Neural crest cell (in vitro differentiated cells): ENCODE measurements around the gene FLOT1. TPM values are rescaled to one million over a fixed set of nuclear protein-coding genes. Genes with fewer than 3 reads are reported as not detected.
A peak's percentile ranks its signal among the peaks of the same experiment; 100 is the strongest.
"Not testable (repeated sequence)": the region's sequence is repeated elsewhere in the genome, so short reads cannot be mapped to it uniquely, and the experiment has no call there.

Experiments used
- DNase-seq: peaks from one replicate; pipeline ENCODE4 v3.0.0; 2021; ENCODE audit warnings: low read depth, mixed read lengths, low spot score
- H3K27ac Mint-ChIP-seq: one replicate; pipeline ENCODE4 v1.8.0; 2021; ENCODE audit warnings: mild to moderate bottlenecking, mixed read lengths; ENCODE audit not compliant: unreplicated experiment
- H3K27me3 Mint-ChIP-seq: 2 replicates; pipeline ENCODE4 v1.8.0; 2021; ENCODE audit warnings: low read depth, mild to moderate bottlenecking, mixed read lengths
- H3K36me3 Mint-ChIP-seq: 2 replicates; pipeline ENCODE4 v1.8.0; 2021; ENCODE audit warnings: low read depth, mild to moderate bottlenecking, mixed read lengths
- H3K4me1 Mint-ChIP-seq: 2 replicates; pipeline ENCODE4 v1.8.0; 2021; ENCODE audit warnings: mixed read lengths
- H3K4me3 Mint-ChIP-seq: one replicate; pipeline ENCODE4 v1.8.0; 2021; ENCODE audit warnings: mild to moderate bottlenecking, mixed read lengths
- H3K9me3 Mint-ChIP-seq: 2 replicates; pipeline ENCODE4 v1.8.0; 2021; ENCODE audit warnings: mixed read lengths
- total RNA-seq: library from RNA; stranded (reverse); gene quantifications from 2 replicates; pipeline ENCODE4 v1.2.1, GENCODE V29; 2021
- TF ChIP-seq, protein P1 (sequence below): fragments of 200-600 bp; sonication (generic); conservative IDR thresholded peaks from 2 replicates; pipeline ENCODE4 v1.5.0; 2021; ENCODE audit warnings: antibody characterized with exemption, mild to moderate bottlenecking

FLOT1 gene
- total RNA-seq, 1 donor from 2014 or later = 100 TPM

DNA sequence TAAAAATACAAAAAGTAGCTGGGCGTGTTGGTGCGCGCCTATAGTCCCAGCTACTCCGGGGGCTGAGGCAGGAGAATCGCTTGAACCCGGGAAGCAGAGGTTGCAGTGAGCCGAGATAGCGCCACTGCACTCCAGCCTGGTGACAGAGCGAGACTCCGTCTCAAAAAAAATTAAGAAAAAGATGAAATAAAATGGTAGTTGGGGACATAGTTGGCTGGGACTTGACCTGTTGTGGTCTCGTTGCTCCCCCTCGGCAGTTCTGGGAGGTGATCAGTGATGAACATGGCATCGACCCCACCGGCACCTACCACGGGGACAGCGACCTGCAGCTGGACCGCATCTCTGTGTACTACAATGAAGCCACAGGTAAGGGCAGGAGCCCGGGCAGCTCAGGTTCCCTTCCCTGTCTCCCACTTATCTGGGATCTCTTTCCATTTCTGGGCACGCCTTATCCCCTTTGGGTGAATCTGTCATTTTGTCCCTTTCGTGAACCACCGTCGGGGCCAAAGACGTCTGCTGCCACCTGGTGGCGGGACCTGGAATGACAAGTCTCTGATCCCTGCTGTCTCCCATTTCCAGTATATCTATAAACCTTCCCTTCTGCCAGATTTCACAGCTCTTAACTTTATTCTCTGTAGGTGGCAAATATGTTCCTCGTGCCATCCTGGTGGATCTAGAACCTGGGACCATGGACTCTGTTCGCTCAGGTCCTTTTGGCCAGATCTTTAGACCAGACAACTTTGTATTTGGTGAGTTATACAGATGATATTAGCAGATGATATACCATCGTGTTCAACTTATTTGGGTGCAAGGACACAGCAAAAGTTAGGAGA is 20.0 kb downstream of the FLOT1 start:
- Mint-ChIP-seq H3K4me3 (peak overlapping the region; percentile 99), H3K4me1 (peaks cover 60% of the 10 kb centered on the region), H3K9me3 (peaks cover 4% of the 10 kb centered on the region), H3K27ac (peak overlapping the region; percentile 92), H3K27me3 (peaks cover 61% of the 10 kb centered on the region), H3K36me3 (peaks cover 57% of the 10 kb centered on the region)
- DNase-seq = peak; percentile 85
- TF ChIP-seq, protein P1, sequence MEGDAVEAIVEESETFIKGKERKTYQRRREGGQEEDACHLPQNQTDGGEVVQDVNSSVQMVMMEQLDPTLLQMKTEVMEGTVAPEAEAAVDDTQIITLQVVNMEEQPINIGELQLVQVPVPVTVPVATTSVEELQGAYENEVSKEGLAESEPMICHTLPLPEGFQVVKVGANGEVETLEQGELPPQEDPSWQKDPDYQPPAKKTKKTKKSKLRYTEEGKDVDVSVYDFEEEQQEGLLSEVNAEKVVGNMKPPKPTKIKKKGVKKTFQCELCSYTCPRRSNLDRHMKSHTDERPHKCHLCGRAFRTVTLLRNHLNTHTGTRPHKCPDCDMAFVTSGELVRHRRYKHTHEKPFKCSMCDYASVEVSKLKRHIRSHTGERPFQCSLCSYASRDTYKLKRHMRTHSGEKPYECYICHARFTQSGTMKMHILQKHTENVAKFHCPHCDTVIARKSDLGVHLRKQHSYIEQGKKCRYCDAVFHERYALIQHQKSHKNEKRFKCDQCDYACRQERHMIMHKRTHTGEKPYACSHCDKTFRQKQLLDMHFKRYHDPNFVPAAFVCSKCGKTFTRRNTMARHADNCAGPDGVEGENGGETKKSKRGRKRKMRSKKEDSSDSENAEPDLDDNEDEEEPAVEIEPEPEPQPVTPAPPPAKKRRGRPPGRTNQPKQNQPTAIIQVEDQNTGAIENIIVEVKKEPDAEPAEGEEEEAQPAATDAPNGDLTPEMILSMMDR = peak; percentile 98

DNA sequence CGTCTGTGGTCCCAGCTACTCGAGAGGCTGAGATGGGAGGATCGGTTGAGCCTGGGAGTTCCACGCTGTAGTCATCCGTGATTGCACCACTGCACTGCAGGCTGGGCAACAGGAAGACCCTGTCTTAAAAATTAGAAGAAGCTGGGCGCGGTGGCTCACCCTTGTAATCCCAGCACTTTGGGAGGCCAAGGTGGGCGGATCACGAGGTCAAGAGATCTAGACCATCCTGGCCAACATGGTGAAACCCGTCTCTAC is 20.5 kb downstream of the FLOT1 start:
- H3K4me3 Mint-ChIP-seq = peak overlapping the region; percentile 99
- peak overlapping the region; percentile 92 for H3K27ac Mint-ChIP-seq
- not testable (repeated sequence) for H3K9me3 Mint-ChIP-seq, DNase-seq
- peaks cover 64% of the 10 kb centered on the region for H3K4me1 Mint-ChIP-seq
- H3K27me3 Mint-ChIP-seq = peaks cover 61% of the 10 kb centered on the region
- peaks cover 61% of the 10 kb centered on the region for H3K36me3 Mint-ChIP-seq

DNA sequence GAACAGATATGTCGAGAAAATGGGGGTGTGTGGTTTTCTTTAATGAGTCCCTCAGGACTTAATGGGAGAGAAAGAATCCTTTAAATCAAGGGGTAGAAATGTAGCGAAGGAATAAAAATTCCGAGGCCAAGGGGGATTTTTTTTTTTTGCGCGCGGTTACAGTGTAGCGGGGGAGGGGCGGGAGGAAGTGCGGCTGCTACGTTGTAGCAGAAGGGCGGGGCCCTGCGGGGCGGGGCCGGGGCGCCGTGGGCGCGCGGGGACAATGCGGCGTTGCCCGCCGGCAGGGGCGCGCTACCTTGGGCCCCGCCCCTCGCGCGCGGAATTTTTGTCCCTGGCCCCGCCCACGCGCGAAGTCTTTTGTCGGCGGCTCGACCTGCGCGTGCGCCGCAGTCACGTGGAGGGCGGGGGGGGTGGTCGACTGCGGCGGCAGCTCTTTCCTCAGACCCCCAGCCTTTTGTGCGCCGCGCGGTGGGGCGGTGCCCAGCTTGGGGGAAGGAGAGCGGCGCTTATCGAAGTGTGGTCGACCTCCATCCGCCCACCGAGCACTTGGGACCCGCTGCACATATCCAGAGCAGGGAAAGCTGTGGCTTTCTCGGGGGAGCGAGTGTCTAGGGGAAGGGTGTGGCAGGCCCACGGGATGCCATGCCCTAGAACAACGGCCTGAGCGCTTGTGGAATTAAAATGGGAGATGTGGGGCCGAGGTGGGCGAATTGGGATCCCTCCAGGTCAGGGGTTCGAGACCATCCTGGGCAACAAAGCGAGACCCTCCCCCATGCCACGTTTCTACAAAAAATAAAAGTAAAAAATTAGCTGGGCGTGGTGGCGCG is 21.1 kb downstream of the FLOT1 start:
- Mint-ChIP-seq H3K27ac (peak overlapping the region; percentile 100), H3K4me1 (peaks cover 66% of the 10 kb centered on the region), H3K27me3 (peaks cover 57% of the 10 kb centered on the region), H3K9me3 (peaks cover 7% of the 10 kb centered on the region), H3K4me3 (peak overlapping the region; percentile 99), H3K36me3 (peaks cover 59% of the 10 kb centered on the region)
- peak; percentile 91 for DNase-seq
- TF ChIP-seq, protein P1 = peak; percentile 55

DNA sequence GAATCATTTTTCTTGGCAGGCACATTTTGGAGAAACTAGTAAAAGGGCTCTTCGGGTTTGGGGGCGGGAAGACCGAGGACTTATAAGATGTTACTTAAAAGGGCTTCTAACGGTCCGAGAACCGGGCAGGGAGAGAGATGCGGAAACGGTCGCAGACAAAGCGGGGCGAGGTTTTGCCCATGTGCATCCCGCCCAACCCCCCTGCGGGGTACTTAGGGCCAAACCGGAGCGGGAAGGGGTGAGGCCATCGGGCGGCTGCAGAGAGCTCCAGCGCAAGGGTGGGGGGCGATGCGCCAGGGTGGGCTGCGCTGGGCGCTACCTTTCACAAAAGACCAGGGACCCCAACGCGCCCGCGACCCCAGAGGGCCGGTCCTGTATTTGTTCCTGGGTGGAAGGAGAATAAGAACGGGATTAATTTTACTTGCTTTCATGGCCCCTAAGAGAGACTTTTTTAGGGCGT is 21.7 kb downstream of the FLOT1 start:
- Mint-ChIP-seq H3K27ac (peak overlapping the region; percentile 100), H3K4me1 (peaks cover 72% of the 10 kb centered on the region), H3K36me3 (peaks cover 60% of the 10 kb centered on the region), H3K4me3 (peak overlapping the region; percentile 99), H3K27me3 (peaks cover 54% of the 10 kb centered on the region), H3K9me3 (peaks cover 7% of the 10 kb centered on the region)
- TF ChIP-seq, protein P1 = no peak
- DNase-seq = peak; percentile 53

DNA sequence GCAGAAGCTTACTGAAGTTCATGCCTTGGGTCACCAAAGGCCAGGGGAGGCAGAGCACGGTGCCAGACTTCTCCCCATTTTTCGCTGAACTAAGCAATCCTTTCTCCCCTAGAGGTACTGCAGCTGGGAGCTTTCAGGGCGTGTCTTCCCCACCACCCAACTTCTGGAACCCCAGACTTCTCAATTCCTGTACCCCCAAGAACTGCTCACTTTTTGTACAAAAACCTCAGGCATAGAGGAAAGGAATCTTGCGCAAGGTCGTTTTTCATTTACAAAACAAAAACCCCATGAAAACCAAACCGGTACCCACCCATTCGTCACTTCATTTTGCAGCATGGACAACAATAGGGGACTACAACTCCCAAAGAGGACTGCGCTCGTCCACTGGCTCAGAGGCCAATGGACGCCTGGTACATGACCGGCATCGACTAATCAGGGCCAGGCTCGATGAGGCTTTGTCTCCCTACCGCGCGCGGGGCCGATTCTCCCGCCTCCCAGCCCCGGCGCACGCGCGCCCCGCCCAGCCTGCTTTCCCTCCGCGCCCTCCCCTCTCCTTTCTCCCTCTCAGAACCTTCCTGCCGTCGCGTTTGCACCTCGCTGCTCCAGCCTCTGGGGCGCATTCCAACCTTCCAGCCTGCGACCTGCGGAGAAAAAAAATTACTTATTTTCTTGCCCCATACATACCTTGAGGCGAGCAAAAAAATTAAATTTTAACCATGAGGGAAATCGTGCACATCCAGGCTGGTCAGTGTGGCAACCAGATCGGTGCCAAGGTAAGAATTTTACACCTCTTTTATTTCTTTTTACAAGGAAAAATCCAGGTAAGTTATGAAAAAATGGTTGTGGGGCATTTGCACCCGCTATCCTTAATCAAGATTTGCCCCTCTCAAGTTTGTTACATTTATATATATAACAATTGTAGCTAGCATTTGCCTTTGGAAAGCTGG is 22.4 kb downstream of the FLOT1 start, which contains the start of gene TUBB:
TSS of gene TUBB (plus strand) at position 562 of the 947 bp plus-strand sequence. CDS start at position 717, 155 bp downstream.
- Mint-ChIP-seq H3K9me3 (peaks cover 7% of the 10 kb centered on the region), H3K4me1 (peaks cover 71% of the 10 kb centered on the region), H3K36me3 (peaks cover 56% of the 10 kb centered on the region), H3K27ac (peak within 1 kb of the TSS; percentile 100), H3K27me3 (peaks cover 49% of the 10 kb centered on the region), H3K4me3 (peak within 1 kb of the TSS; percentile 99)
- peak; percentile 94 for DNase-seq
- TF ChIP-seq, protein P1 = peak; percentile 30
